Measurements from ENCODE around the gene NGRN.

Gene NGRN

DNA sequence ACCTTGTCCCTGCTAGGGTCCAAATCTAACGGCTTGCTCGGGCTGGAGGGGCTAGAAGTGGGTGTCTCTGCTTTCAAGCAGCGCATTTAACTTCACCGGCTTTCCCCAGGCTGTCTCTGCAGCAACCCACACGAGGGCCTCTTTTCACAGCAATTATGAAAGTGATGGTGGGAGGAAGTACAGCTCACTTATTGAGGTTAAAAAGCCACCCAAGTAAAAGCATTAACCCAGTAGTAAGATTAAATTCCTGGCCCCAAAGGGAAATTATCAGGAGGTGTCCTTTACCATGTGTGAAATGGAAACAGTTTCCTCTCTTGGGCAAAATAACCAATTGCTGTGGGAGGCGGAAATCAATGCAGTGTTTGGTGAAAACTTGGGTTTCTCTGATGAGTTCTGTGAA lies 41.1 kb downstream of the NGRN start:
- no peaks in the 10 kb centered on the region for H3K36me3 Mint-ChIP-seq (ENCODE audit: low read depth)
- peak overlapping the region; percentile 47 for H3K4me3 Mint-ChIP-seq
- H3K4me1 Mint-ChIP-seq (ENCODE audit: low read depth) = peaks cover 22% of the 10 kb centered on the region
- no peaks in the 10 kb centered on the region for H3K9me3 Mint-ChIP-seq
- peaks cover 9% of the 10 kb centered on the region for H3K27me3 Mint-ChIP-seq (ENCODE audit: low read depth)
- H3K27ac Mint-ChIP-seq = peak overlapping the region; percentile 79

GRCh38 chr15:90307661-90308060 lies 42.2 kb downstream of the NGRN start:
- H3K27me3 Mint-ChIP-seq (ENCODE audit: low read depth) = peaks cover 20% of the 10 kb centered on the region
- no peak overlapping the region for H3K27ac Mint-ChIP-seq
- no peaks in the 10 kb centered on the region for H3K36me3 Mint-ChIP-seq (ENCODE audit: low read depth)
- peaks cover 19% of the 10 kb centered on the region for H3K4me1 Mint-ChIP-seq (ENCODE audit: low read depth)
- no peak overlapping the region for H3K4me3 Mint-ChIP-seq
- no peaks in the 10 kb centered on the region for H3K9me3 Mint-ChIP-seq

- H3K9me3 Mint-ChIP-seq = no peaks in the 10 kb centered on the region
- no peaks in the 10 kb centered on the region for H3K36me3 Mint-ChIP-seq (ENCODE audit: low read depth)
- H3K27ac Mint-ChIP-seq = no peak overlapping the region
- peaks cover 19% of the 10 kb centered on the region for H3K4me1 Mint-ChIP-seq (ENCODE audit: low read depth)
- H3K27me3 Mint-ChIP-seq (ENCODE audit: low read depth) = peaks cover 30% of the 10 kb centered on the region
- no peak overlapping the region for H3K4me3 Mint-ChIP-seq
Measured at GRCh38 chr15:90309020-90309419, 43.5 kb downstream of the NGRN start.

DNA sequence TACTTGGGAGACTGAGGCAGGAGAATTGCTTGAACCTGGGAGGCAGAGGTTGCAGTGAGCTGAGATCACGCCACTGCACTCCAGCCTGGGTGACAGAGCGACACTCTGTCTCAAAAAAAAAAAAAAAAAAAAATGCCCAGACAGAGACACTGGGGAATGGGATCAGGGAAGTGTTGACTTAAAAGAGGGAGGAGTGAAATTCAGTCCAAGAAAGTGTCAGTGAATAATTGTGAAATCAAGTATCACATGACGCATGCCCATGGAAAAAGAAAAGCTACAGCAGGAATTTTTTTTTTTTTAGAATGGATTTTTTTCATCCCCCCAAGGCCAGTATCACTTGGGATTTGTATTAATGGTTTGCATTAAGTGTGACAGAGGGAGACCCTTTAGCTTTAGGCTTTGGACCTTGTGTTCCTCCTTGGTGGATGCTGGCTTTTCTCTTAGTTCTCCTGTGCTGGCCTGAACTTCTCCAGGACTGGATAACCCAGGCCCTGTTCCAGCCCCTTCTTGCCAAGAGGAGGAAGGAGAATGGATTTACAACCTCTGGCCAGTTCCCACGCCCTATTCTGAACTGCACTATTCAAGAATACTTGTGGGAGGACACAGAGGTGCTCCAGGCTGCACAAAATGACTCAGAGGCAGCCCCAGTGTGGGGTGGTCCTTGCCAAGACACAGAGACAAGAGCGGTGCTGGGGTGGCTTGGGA lies 50.0 kb downstream of the NGRN start:
- Mint-ChIP-seq H3K4me3 (no peak overlapping the region), H3K27me3 (ENCODE audit: low read depth) (peaks cover 30% of the 10 kb centered on the region), H3K4me1 (ENCODE audit: low read depth) (peaks cover 6% of the 10 kb centered on the region), H3K36me3 (ENCODE audit: low read depth) (no peaks in the 10 kb centered on the region), H3K9me3 (no peaks in the 10 kb centered on the region), H3K27ac (no peak overlapping the region)

DNA sequence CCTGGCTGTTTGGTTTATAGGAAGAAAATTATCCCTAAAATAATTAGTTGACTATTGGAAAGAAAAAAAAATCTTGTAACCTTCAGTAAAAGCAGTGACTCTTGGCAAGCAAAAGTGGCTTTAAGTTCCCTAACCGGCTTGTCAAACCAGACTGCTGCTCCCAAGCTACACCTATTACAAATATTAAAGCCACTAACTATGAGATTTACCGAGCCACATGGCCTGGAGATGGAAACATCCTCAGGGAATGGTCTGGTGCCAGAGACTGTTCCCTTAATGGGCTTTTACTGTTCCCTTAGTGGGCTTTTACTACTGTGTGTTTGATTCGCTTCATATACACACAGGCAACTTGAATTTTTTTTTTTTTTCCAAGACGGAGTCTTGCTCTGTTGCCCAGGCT lies 50.7 kb downstream of the NGRN start:
- H3K4me1 Mint-ChIP-seq (ENCODE audit: low read depth) = peaks cover 8% of the 10 kb centered on the region
- no peak overlapping the region for H3K4me3 Mint-ChIP-seq
- no peaks in the 10 kb centered on the region for H3K9me3 Mint-ChIP-seq
- H3K27me3 Mint-ChIP-seq (ENCODE audit: low read depth) = peaks cover 26% of the 10 kb centered on the region
- no peak overlapping the region for H3K27ac Mint-ChIP-seq
- H3K36me3 Mint-ChIP-seq (ENCODE audit: low read depth) = no peaks in the 10 kb centered on the region

- peaks cover 1% of the 10 kb centered on the region for H3K27me3 Mint-ChIP-seq (ENCODE audit: low read depth)
- H3K27ac Mint-ChIP-seq = no peak overlapping the region
- no peak overlapping the region for H3K4me3 Mint-ChIP-seq
- no peaks in the 10 kb centered on the region for H3K36me3 Mint-ChIP-seq (ENCODE audit: low read depth)
- peaks cover 8% of the 10 kb centered on the region for H3K4me1 Mint-ChIP-seq (ENCODE audit: low read depth)
- H3K9me3 Mint-ChIP-seq = no peaks in the 10 kb centered on the region
Measured at GRCh38 chr15:90318591-90318990, 53.1 kb downstream of the NGRN start.

DNA sequence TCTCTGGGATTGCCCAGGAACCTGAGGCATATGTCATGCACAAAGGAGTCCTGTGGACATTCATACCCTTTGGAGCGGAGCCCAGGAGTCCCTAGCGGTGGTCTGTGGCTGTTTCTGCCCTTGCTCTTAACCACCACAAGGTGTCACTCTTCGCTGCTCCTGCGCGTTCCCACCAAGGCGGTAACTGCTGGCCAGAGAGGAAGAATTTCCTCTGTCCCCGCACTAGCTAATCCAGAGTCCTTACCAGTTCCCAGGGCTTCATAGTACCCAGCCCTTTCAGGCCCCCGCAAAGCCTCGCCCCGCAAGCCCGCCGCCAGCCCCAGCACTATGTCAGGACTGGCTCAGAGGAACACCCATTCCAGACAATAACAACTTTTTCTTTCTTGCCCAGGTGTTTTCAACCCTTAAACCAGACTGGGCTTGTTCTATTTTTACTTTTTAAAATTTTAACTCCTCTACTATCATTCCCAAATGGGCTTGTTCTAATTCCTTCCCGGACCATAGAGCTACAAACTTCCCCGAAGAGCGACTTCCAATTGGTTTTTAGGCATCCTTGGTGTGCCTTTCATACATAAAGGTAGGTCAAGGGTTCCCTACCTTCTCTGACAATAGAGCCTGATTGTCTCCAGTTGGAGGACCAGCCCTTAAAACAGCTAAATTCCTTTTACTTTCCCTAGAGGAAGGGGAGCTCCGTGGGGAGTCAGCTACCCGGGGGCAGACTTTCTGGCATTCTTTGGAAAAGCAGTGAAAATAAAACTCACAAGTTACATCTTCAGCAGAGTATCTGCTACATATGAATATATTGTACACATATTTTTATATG lies 54.8 kb downstream of the NGRN start:
- Mint-ChIP-seq H3K9me3 (no peaks in the 10 kb centered on the region), H3K4me1 (ENCODE audit: low read depth) (peaks cover 8% of the 10 kb centered on the region), H3K36me3 (ENCODE audit: low read depth) (no peaks in the 10 kb centered on the region), H3K27ac (no peak overlapping the region), H3K27me3 (ENCODE audit: low read depth) (no peaks in the 10 kb centered on the region), H3K4me3 (peak overlapping the region; percentile 8)

DNA sequence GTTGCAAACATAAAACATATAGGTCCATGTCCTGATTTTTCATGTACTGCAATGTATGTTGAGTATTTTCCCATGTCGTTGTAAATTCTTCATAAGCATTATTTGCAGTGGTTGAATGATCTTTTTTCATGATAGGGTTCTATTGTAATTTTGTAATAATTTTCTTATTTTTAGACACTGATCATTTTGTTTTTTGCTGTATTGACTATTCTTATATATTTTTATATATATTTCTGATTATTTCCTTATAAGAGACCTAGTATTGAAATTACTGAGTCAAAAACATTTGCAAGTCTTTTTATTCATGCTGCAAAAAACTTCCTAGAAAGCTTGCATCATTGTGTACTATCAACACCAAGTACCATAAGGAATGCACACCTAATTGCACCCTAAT lies 55.4 kb downstream of the NGRN start:
- H3K27me3 Mint-ChIP-seq (ENCODE audit: low read depth) = peaks cover 3% of the 10 kb centered on the region
- H3K4me1 Mint-ChIP-seq (ENCODE audit: low read depth) = peaks cover 8% of the 10 kb centered on the region
- H3K36me3 Mint-ChIP-seq (ENCODE audit: low read depth) = no peaks in the 10 kb centered on the region
- H3K9me3 Mint-ChIP-seq = no peaks in the 10 kb centered on the region
- H3K4me3 Mint-ChIP-seq = no peak overlapping the region
- H3K27ac Mint-ChIP-seq = no peak overlapping the region

All from T-helper 1 cell treated with Interleukin-12 subunit alpha and Interleukin-12 subunit beta and Interleukin-4 antibody, amounts not matched to agents 30 μg/mL and 1 μg/mL, for 36 hours (primary cell).